ENCODE results near the gene HOXB6.

The HOXB6 gene

GRCh38 chr17:48564188-48565021 is 40.4 kb downstream of the HOXB6 start:
- DNase-seq, result no peak

DNA sequence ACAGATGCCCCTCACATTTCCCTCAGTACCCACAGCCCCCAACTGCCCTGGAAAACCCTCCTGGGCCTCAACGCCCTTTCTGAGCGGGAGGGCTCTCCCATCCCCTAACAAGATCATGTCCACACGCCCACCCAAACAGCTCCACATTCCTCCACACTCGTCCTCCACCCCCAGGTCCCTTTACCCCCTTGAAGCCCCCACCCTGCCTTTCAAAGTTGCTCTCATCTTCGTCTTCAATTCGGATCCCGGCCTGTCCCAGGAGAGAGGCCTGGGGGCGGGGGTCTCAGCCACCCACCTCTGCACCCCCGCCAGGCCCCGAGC is 41.0 kb downstream of the HOXB6 start:
- no peak for DNase-seq

DNA sequence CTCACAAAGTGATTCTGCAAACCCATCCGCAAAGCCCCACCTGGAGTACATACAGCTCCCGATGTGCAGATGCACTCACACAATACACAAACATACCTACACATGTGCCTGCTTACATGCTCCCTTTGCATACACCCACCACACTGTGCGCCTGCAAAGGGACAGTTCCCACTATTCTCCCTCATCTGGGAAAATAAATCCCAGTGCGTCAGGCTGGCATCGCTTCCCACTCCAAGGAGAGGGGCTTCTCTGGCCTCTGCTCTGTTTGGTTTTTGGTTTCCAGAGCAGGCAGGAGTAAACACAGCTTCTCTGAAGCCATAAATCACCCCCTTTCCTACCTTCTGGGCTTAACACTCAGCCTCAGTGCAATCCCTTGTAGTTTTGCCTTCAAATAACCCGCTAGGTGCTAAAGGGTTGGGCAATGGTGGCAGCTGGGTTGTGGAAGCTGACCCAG is 41.4 kb downstream of the HOXB6 start:
- no peak for DNase-seq

- DNase-seq, result no peak
These were observed 41.9 kb downstream of the HOXB6 start for GRCh38 chr17:48562934-48563333.

- no peak for DNase-seq
These were observed 42.6 kb downstream of the HOXB6 start for GRCh38 chr17:48561884-48562810.

- DNase-seq, result no peak
These were observed 44.7 kb downstream of the HOXB6 start for GRCh38 chr17:48559840-48560817.

DNA sequence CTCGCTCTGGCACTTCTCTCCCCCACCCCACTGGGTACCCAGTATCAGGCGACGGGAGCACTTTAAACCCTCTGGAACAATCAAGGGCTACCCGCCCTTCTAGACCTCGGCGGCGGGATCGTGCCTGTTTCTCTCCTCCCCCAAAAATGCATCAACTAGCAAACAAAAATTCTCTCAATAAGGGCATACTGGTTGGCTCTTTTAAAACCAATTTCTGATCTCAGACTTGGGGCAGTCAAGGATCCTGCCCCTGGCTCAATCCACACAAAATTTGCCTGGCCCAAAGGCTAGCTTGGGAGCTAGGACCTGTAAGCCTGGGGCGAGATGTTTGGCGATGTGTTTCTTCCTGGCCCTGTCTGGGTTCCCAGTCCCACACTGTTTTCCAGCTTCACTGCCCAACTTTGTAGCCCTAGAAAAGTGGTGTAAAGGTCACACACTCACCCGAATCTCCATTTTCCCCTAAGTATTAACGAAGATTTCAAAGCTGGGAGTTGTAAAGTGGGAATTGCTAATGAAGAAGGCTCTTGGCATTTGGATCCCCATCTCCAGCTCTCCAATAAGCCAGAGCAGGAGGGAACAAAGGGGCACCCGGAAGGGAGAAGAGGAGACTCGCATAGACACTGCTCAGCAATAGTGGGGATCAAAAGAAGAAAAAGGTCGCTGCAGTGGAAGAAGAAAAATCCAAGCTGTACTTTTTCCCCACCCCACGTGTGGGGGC is 45.5 kb downstream of the HOXB6 start:
- no peak for DNase-seq

DNA sequence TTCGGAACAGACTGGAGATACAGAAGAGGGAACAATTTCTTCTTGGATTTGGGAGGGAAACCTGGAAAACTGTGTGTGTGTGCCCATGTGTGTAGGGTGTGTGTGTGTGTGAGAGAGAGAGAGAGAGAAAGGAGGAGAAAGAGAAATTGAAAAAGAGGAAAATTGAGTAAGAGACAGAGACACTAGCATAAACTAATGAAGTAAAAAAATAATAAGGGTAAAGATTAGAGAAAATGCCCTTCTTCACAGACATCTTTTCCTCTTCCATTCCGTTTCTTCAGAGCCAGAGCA is 46.0 kb downstream of the HOXB6 start:
- DNase-seq, result no peak

GRCh38 chr17:48558057-48558830 is 46.5 kb downstream of the HOXB6 start:
- no peak for DNase-seq

DNA sequence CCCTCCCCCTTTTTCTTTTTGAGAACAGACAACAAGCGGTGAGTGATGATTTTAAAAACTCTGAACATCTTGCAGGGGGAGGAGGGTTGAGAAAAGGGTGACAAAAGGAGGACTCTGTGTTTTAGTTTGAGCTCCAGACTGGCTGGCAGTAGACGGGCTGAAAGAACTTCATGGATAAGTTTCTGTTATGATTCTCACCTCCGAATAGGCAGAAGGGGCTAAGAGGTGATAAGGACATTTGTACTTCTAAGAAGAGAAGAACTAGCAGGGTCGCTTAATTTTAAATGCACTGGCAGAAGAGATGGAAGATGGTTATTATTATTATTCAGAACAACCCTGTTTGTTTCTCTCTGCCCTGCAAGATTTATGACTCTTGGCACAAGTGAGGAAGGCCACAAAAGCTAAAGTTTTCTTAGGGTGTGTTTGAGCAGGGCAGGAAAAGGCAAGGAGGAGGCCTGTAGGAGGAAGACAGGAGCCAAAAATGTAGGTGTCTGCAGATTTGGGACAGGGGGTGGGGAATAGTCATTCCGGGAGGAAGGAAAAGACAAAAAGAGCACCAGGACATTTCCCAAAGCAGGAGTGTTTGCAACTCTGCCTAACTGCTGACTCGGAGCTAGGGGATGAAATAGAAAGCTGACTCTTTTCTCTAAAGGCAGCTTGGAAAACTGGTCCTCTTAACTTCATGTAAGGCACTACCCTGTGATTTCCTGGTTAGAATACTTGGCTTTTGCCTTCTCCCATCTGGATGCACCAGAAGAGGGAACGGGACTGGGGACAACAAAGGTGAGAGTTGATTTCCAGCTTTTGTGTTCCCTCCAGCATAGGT is 48.0 kb downstream of the HOXB6 start:
- DNase-seq, result no peak

DNA sequence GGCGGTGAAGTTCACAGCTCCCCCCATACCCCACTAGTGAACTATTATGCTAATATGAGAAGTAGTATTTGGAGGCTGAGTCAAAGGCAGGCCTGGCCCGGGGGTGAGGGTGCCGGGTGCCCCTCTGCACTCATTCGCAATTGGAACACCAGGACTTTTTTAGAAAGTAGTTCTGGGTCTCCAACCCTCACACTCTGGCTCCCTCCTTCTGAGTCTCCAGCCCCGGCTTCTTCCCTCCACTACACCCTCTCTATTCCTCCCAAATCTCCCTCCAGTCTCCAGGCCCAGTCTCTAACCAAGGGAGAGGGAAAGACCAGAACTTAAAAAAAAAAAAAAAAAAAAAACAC is 48.6 kb downstream of the HOXB6 start:
- no peak for DNase-seq

GRCh38 chr17:48555258-48556228 is 49.2 kb downstream of the HOXB6 start:
- no peak for DNase-seq

GRCh38 chr17:48554412-48555257 is 50.2 kb downstream of the HOXB6 start:
- no peak for DNase-seq

DNA sequence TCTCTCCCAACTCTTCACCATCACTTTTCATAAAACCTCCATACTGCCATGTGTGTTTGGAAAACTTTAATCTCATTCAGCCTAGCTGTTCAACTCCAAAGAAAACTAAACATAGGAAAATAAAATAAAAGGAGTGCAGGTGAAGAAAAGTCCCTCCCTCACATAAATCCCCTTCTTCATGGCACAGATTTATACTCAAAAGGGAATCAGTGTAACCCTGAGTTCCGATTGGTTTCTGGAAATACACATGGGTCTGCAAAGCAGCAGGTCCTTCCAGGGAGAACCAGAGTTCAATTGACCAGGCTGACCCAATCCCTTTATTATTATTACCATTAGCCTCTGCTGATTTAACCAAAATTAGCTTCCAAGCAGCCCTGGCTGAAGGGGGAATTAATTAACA is 51.0 kb downstream of the HOXB6 start:
- no peak for DNase-seq

GRCh38 chr17:48553190-48553547 is 51.6 kb downstream of the HOXB6 start:
- no peak for DNase-seq

- no peak for DNase-seq
These were observed 52.2 kb downstream of the HOXB6 start for GRCh38 chr17:48552466-48553189.

- DNase-seq, result no peak
These were observed 53.0 kb downstream of the HOXB6 start for GRCh38 chr17:48551596-48552465.
